K562 (cell line): Measurements from ENCODE around the gene IP6K2. TPM values are rescaled to one million over a fixed set of nuclear protein-coding genes. Genes with fewer than 3 reads are reported as not detected.

Experiments
- ATAC-seq: fragments of 200-7000 bp; cut with Tn5 transposase; 3 replicates; pipeline ENCODE4 v1.9.1; 2020; ENCODE audit warnings: moderate library complexity
- BruUV-seq: library from RNA; stranded (reverse); fragments of 400-500 nt; replicated peaks from 2 replicates; lab custom pipeline; 2021; lab: Mats Ljungman, UMichigan
- CTCF ChIA-PET: fragments of 300-600 bp; formaldehyde crosslinking; extraction: SDS; loops from one replicate; lab custom pipeline; 2021; ENCODE audit warnings: low intra/inter-chr PET ratio; lab: Yijun Ruan, JAX
- POLR2A ChIA-PET: fragments of 300-600, 350-650 bp; sonication (Branson Sonifier 250); formaldehyde crosslinking; extraction: SDS; loops from one replicate; lab custom pipeline; 2021; ENCODE audit warnings: antibody characterized with exemption, inconsistent platforms; lab: Yijun Ruan, JAX
- DNase-seq, 4 experiments: peaks; one replicate each; pipeline versions ENCODE4 v3.0.0 to v3.0.0-alpha.2; 2011 to 2018; ENCODE audit warnings: low spot score in 3 of 4, mixed read lengths in 3 of 4; ENCODE audit errors: extremely low read depth in 1 of 4
- FAIRE-seq: peaks from 2 replicates; lab custom pipeline; 2011; peaks lifted over from hg19 to GRCh38; lab: Jason Lieb, UNC
- H2AFZ ChIP-seq: 2 replicates; pipeline ENCODE4 v1.6.0; 2011; ENCODE audit warnings: low read depth, low read length, control low read depth, inconsistent platforms
- H3K27ac ChIP-seq: fragments of 200-600 bp; 3 replicates; pipeline ENCODE4 v1.8.0; 2011; ENCODE audit warnings: low read depth, mild to moderate bottlenecking, control low read depth, inconsistent platforms, low read length, moderate library complexity, mixed read lengths; ENCODE audit errors: extremely low read depth
- H3K27me3 ChIP-seq, 2 experiments: fragments of 300-600 bp in 1 of 2; 2 replicates in 1 of 2; 3 replicates in 1 of 2; pipeline versions ENCODE4 v1.6.0 to v1.8.0; 2011; ENCODE audit warnings: inconsistent platforms in 2 of 2, low read length in 2 of 2, mild to moderate bottlenecking in 1 of 2, mixed read lengths in 1 of 2, moderate library complexity in 1 of 2; ENCODE audit not compliant: control insufficient read depth in 2 of 2, insufficient read depth in 2 of 2
- H3K36me3 ChIP-seq: fragments of 300-600 bp; 3 replicates; pipeline ENCODE4 v1.8.0; 2011; ENCODE audit warnings: mild to moderate bottlenecking, low read length, inconsistent platforms; ENCODE audit not compliant: control insufficient read depth, insufficient read depth
- H3K4me1 ChIP-seq, 2 experiments: fragments of 200-600 bp in 1 of 2; replicated peaks in 1 of 2; 2 replicates in 1 of 2; 3 replicates in 1 of 2; pipeline versions ENCODE4 v1.5.1 to v1.8.0; 2011; ENCODE audit warnings: inconsistent platforms in 2 of 2, low read length in 2 of 2, mild to moderate bottlenecking in 1 of 2, mixed read lengths in 1 of 2, moderate library complexity in 1 of 2; ENCODE audit not compliant: control insufficient read depth in 2 of 2, insufficient read depth in 2 of 2
- H3K4me2 ChIP-seq: 2 replicates; pipeline ENCODE4 v1.6.1; 2011; ENCODE audit warnings: low read length, control low read depth, inconsistent platforms, mixed read lengths; ENCODE audit not compliant: insufficient read depth
- H3K4me3 ChIP-seq: fragments of 200-600 bp; sonication (generic), shearing (Covaris generic); 2 replicates; pipeline ENCODE4 v1.5.1; 2016; ENCODE audit warnings: control low read depth, inconsistent platforms
- H3K79me2 ChIP-seq: fragments of 200-600 bp; 3 replicates; pipeline ENCODE4 v1.8.0; 2011; ENCODE audit warnings: low read length, inconsistent platforms; ENCODE audit not compliant: control insufficient read depth, insufficient read depth
- H3K9ac ChIP-seq, 2 experiments: 2 replicates each; pipeline versions ENCODE4 v1.6.0 to v1.6.1; 2011; ENCODE audit warnings: low read depth in 2 of 2, low read length in 2 of 2, control low read depth in 1 of 2, inconsistent platforms in 1 of 2, mild to moderate bottlenecking in 1 of 2, mixed read lengths in 1 of 2; ENCODE audit not compliant: insufficient read depth in 1 of 2
- H3K9me1 ChIP-seq: one replicate; pipeline ENCODE4 v1.6.0; 2011; ENCODE audit warnings: inconsistent platforms, mild to moderate bottlenecking, low read length, moderate library complexity; ENCODE audit not compliant: control insufficient read depth, insufficient read depth
- H3K9me3 ChIP-seq: replicated peaks from 2 replicates; pipeline ENCODE4 v1.5.1; 2011; ENCODE audit warnings: low read depth, low read length, inconsistent platforms; ENCODE audit not compliant: control insufficient read depth, insufficient read depth
- H4K20me1 ChIP-seq: replicated peaks from 2 replicates; pipeline ENCODE4 v1.6.1; 2011; ENCODE audit warnings: low read length, inconsistent platforms, mixed read lengths; ENCODE audit not compliant: control insufficient read depth, insufficient read depth
- ELK1 ChIP-seq: sonication (generic); formaldehyde crosslinking; IDR thresholded peaks from 2 replicates; pipeline ENCODE4 v1.8.1; 2022; ENCODE audit warnings: missing genetic modification reagents
- HMG20B ChIP-seq: fragments of 250-450 bp; sonication (Bioruptor Pico); IDR thresholded peaks from 2 replicates; pipeline ENCODE4 v1.5.0; 2021; ENCODE audit warnings: mild to moderate bottlenecking
- IRF2 ChIP-seq: sonication (generic); formaldehyde crosslinking; IDR thresholded peaks from 2 replicates; pipeline ENCODE4 v1.8.1; 2022; ENCODE audit warnings: mild to moderate bottlenecking, missing genetic modification reagents
- PHF20 ChIP-seq: fragments of 450-650 bp; IDR thresholded peaks from 2 replicates; pipeline ENCODE4 v1.6.1; 2018; ENCODE audit not compliant: partially characterized antibody
- RBM25 ChIP-seq: fragments of 200-400 bp; formaldehyde crosslinking; IDR thresholded peaks from 2 replicates; pipeline ENCODE4 v1.6.1; 2018; ENCODE audit warnings: low read length, low read depth, moderate library complexity; ENCODE audit not compliant: severe bottlenecking
- SMARCA4 ChIP-seq: fragments of 450-650 bp; IDR thresholded peaks from 2 replicates; pipeline ENCODE4 v1.6.1; 2016
- TEAD2 ChIP-seq: fragments of 450-650 bp; IDR thresholded peaks from 2 replicates; pipeline ENCODE4 v1.6.1; 2016; ENCODE audit warnings: missing genetic modification characterization, control low read depth, missing compliant biosample characterization
- TSHZ1 ChIP-seq: fragments of 250-450 bp; sonication (Bioruptor Pico); IDR thresholded peaks from 2 replicates; pipeline ENCODE4 v1.4.0; 2020; ENCODE audit warnings: mild to moderate bottlenecking, moderate library complexity
- UBTF ChIP-seq, 2 experiments: IDR thresholded peaks; 2 replicates each; pipeline ENCODE4 v1.6.1; 2012; ENCODE audit warnings: improper control_type of control experiment in 2 of 2, low read depth in 2 of 2, low read length in 2 of 2, borderline replicate concordance in 1 of 2
- ZBTB7A ChIP-seq: IDR thresholded peaks from 2 replicates; pipeline ENCODE4 v1.6.1; 2011; ENCODE audit warnings: low read depth, mild to moderate bottlenecking, low read length, moderate library complexity, borderline replicate concordance; ENCODE audit not compliant: control insufficient read depth
- ZKSCAN3 ChIP-seq: fragments of 250-450 bp; sonication (Bioruptor Pico); IDR thresholded peaks from 2 replicates; pipeline ENCODE4 v1.4.0; 2020
- ZNF217 ChIP-seq: sonication (generic); formaldehyde crosslinking; IDR thresholded peaks from 2 replicates; pipeline ENCODE4 v1.8.0; 2022; ENCODE audit warnings: mild to moderate bottlenecking, missing genetic modification reagents
- ZNF263 ChIP-seq: sonication (generic); formaldehyde crosslinking; IDR thresholded peaks from 2 replicates; pipeline ENCODE4 v1.8.0; 2022; ENCODE audit warnings: mild to moderate bottlenecking, missing genetic modification reagents, borderline replicate concordance
- ZNF586 ChIP-seq: fragments of 450-650 bp; formaldehyde crosslinking; conservative IDR thresholded peaks from 2 replicates; pipeline ENCODE4 v1.4.0; 2020; ENCODE audit warnings: mild to moderate bottlenecking, moderate library complexity
- ZSCAN32 ChIP-seq: fragments of 450-650 bp; formaldehyde crosslinking; IDR thresholded peaks from 2 replicates; pipeline ENCODE4 v1.4.0; 2020; ENCODE audit warnings: mild to moderate bottlenecking, moderate library complexity
- WGBS: fragments of 100-300 bp; shearing (Covaris generic); methylation state at CpG from one replicate; pipeline ENCODE4 v1.1.6; 2016; ENCODE audit warnings: low coverage, mixed read lengths; ENCODE audit not compliant: insufficient coverage; ENCODE audit errors: missing lambda C conversion rate; 5-methylcytosine and 5-hydroxymethylcytosine counted together
- in situ Hi-C: fragments of 300-500 bp; cut with MboI; formaldehyde crosslinking; loops from 4 replicates; pipeline ENCODE4 v1.15.0; 2018; ENCODE audit warnings: inconsistent platforms, mixed read lengths
- intact Hi-C: fragments of 100-400 bp; cut with micrococcal nuclease; formaldehyde crosslinking; loops from 2 replicates; pipeline ENCODE4 v1.14.2; 2022
- polyA plus RNA-seq, 8 experiments: library from polyadenylated mRNA; depleted of rRNA in 4 of 8; stranded (reverse) in 5 of 8; unstranded in 3 of 8; fragments of >200 nt; fragmentation: Nextera tagmentation in 2 of 8; fragmentation: Illumina TruSeq in 1 of 8; extraction: Ambion mirVana in 2 of 8; extraction: Trizol in 1 of 8; gene quantifications; 2 replicates each; pipeline versions ENCODE4 v1.2.1 to v1.2.3, GENCODE V29; 2011 to 2014; ENCODE audit warnings: inconsistent platforms in 1 of 8, missing spikeins in 1 of 8
- total RNA-seq, 7 experiments: library from RNA; depleted of rRNA in 6 of 7; stranded (reverse); fragments of >200 nt in 6 of 7; fragmentation: Illumina TruSeq in 2 of 7; extraction: Trizol in 2 of 7; gene quantifications; 2 replicates each; pipeline versions ENCODE4 v1.2.1 to v1.2.3, GENCODE V29; 2011 to 2021; ENCODE audit warnings: low replicate concordance in 1 of 7

Gene IP6K2
- total and polyA plus RNA-seq, 9 of the 15 experiments (the other 6 are each of a cell fraction or from before 2014, with no cell fraction given), result 19.6 to 78.1 (median 48.0) TPM

- no peak for TF ChIP-seq HMG20B (CRISPR knock-in tag)
Observed at GRCh38 chr3:48696601-48697000, 20.4 kb downstream of the IP6K2 start (continued).

- no peak overlapping the region for H3K4me3 ChIP-seq
- ATAC-seq, result no peak
- H3K4me1 ChIP-seq, result 0 out of 5 replicates have a peak, but pooled peaks cover 0 to 4% of the 10 kb centered on the region in 2 experiments
- peaks cover 70% of the 10 kb centered on the region for H3K36me3 ChIP-seq
- H4K20me1 ChIP-seq, result no peaks in the 10 kb centered on the region; the same call in 1 of the 2 replicates
- in situ Hi-C loops (no loop called here), intact Hi-C loops (no loop called here)
- DNase-seq, result no peak
- no peak overlapping the region for H3K9ac ChIP-seq
- H3K79me2 ChIP-seq, result peaks cover 56% of the 10 kb centered on the region
- no peak overlapping the region for H3K27ac ChIP-seq
- no peaks in the 10 kb centered on the region for H3K9me1 ChIP-seq
- no peaks in the 10 kb centered on the region for H3K27me3 ChIP-seq
- WGBS, result 93% methylated on average over 5 of the region's 5 CpGs
- FAIRE-seq, result no peak
- no TSS peak for BruUV-seq
- no peak overlapping the region for H3K4me2 ChIP-seq
- H2AFZ ChIP-seq, result no peak overlapping the region
- no peaks in the 10 kb centered on the region for H3K9me3 ChIP-seq
- POLR2A ChIA-PET, result interaction anchor here (0.8 to 1.7 kb wide), 4 partner anchors 11 to 226 kb away, joined by 3 to 8 read pairs (median 3); no protein-coding TSS in a partner anchor
- CTCF ChIA-PET, result no interaction called here
- TF ChIP-seq IRF2 (CRISPR knock-in tag), result no peak
- TF ChIP-seq ELK1, result no peak
- no peak for TF ChIP-seq ZKSCAN3
- TF ChIP-seq PHF20, result no peak
- TF ChIP-seq SMARCA4, result no peak
- TF ChIP-seq TSHZ1 (CRISPR knock-in tag), result no peak
- TF ChIP-seq ZBTB7A, result no peak
- no peak for TF ChIP-seq TEAD2
- no peak for TF ChIP-seq ZNF217 (CRISPR knock-in tag)
- TF ChIP-seq RBM25, result no peak
- no peak for TF ChIP-seq ZSCAN32 (CRISPR knock-in tag)
- no peak for TF ChIP-seq UBTF (IDR thresholded peaks at IDR 0.05; ENCODE audit: borderline replicate concordance in 1 of 2, low read depth in 2 of 2, low read length in 2 of 2)
- no peak for TF ChIP-seq ZNF586 (CRISPR knock-in tag)
- no peak for TF ChIP-seq ZNF263 (CRISPR knock-in tag)
Observed at GRCh38 chr3:48696156-48696555, 20.9 kb downstream of the IP6K2 start.
